ENCODE data around the gene FHIT. TPM values are rescaled to one million over a fixed set of nuclear protein-coding genes. Genes with fewer than 3 reads are reported as not detected.

Gene FHIT
- total and polyA plus RNA-seq, 10 of the 15 experiments (the other 5 are each of a cell fraction or from before 2014, with no cell fraction given) = 4.2 to 14.9 (median 9.4) TPM

DNA sequence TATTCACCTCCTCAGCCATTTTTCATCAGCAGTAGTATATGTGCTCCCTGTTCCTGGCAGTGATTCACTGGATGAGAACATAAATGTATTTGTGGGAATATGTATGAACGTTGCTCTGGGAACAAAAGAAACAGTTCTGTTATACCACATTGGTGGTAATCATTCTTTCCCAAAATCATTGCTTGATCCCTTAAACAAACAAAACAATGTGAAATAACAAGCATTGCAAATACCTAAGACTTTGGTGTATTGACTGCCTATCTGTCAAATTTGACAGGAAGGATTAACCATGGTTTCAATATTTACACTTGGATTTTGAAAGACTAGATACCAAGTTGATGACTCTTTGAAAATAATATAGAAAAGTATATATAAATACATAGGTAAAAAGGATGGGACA is 284.1 kb downstream of the FHIT start:
- no peaks in the 10 kb centered on the region for H4K20me1 ChIP-seq (ENCODE audit: control insufficient read depth, insufficient read depth)
- TF ChIP-seq NBN (IDR thresholded peaks at IDR 0.05) = no peak
- no peak for TF ChIP-seq CREB1 (IDR thresholded peaks at IDR 0.05; ENCODE audit: low read depth)
- DNase-seq (ENCODE audit: low read depth, low spot score) = no peak
- H3K9ac ChIP-seq (ENCODE audit: control insufficient read depth, insufficient read depth, low read length) = no peak overlapping the region
- no peak overlapping the region for H3K4me3 ChIP-seq
- H3K36me3 ChIP-seq (ENCODE audit: control insufficient read depth in 2 of 2, insufficient read depth in 2 of 2, low read length in 1 of 2) = no peaks in the 10 kb centered on the region
- SMC1A ChIA-PET (ENCODE audit: uncharacterized antibody, unreplicated experiment) = no interaction called here
- H3K4me2 ChIP-seq (ENCODE audit: control insufficient read depth, insufficient read depth) = no peak overlapping the region
- BruUV-seq (replicated peaks) = no TSS peak
- CTCF ChIA-PET = no interaction called here
- in situ Hi-C loops (cut with MboI) = no loop called here
- no peak overlapping the region for H3K27ac ChIP-seq (ENCODE audit: control insufficient read depth, insufficient read depth)
- no peak overlapping the region for H2AFZ ChIP-seq (ENCODE audit: control insufficient read depth, low read depth, low read length)
- no peaks in the 10 kb centered on the region; the same call in 2 of the 3 replicates for H3K9me3 ChIP-seq (replicated peaks; ENCODE audit: control insufficient read depth, insufficient read depth, low read length)
- no peaks in the 10 kb centered on the region for H3K79me2 ChIP-seq (ENCODE audit: control insufficient read depth, insufficient read depth, low read length)
- H3K27me3 ChIP-seq (replicated peaks in 1 of 2; ENCODE audit: control insufficient read depth in 2 of 2, insufficient read depth in 2 of 2, low read length in 1 of 2) = no peaks in the 10 kb centered on the region
- RAD21 ChIA-PET (ENCODE audit: unreplicated experiment) = no interaction called here
- POLR2A ChIA-PET = no interaction called here
- ATAC-seq = no peak
- FAIRE-seq = no peak
- intact Hi-C loops (cut with micrococcal nuclease; ENCODE audit: unreplicated experiment) = no loop called here
- WGBS (ENCODE audit: insufficient coverage, insufficient replicate concordance, low lambda C conversion rate, missing lambda C conversion rate) = 0% methylated on average over 1 of the region's 1 CpG
- no peaks in the 10 kb centered on the region for H3K4me1 ChIP-seq (ENCODE audit: control insufficient read depth, insufficient read depth, low read length)

DNA sequence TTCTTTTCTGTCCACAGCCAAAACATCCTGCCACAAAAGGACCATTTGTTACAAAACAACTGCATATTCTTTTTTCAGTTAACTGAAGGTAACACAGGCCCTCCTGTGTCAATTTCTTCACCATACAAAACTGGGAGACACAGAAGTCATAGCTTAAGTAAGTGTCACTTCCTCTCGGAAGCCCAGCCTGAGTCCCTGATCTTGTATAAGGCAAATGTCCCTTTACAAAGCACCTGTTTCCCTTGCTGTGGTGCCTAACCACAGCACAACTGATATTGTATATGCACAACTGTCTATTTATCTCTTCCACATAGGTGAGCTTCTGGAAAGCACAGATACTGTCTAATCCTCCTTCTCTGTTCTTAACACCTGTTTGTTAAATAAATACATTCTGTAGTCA is 293.7 kb downstream of the FHIT start:
- Histone ChIP-seq H3K4me3 (no peak overlapping the region), H3K36me3 (ENCODE audit: control insufficient read depth in 2 of 2, insufficient read depth in 2 of 2, low read length in 1 of 2) (no peaks in the 10 kb centered on the region), H3K4me2 (ENCODE audit: control insufficient read depth, insufficient read depth) (no peak overlapping the region), H3K4me1 (ENCODE audit: control insufficient read depth, insufficient read depth, low read length) (no peaks in the 10 kb centered on the region), H3K9me3 (replicated peaks; ENCODE audit: control insufficient read depth, insufficient read depth, low read length) (no peaks in the 10 kb centered on the region; the same call in 2 of the 3 replicates), H2AFZ (ENCODE audit: control insufficient read depth, low read depth, low read length) (no peak overlapping the region), H3K79me2 (ENCODE audit: control insufficient read depth, insufficient read depth, low read length) (no peaks in the 10 kb centered on the region), H4K20me1 (ENCODE audit: control insufficient read depth, insufficient read depth) (no peaks in the 10 kb centered on the region), H3K27me3 (replicated peaks in 1 of 2; ENCODE audit: control insufficient read depth in 2 of 2, insufficient read depth in 2 of 2, low read length in 1 of 2) (no peaks in the 10 kb centered on the region), H3K9ac (ENCODE audit: control insufficient read depth, insufficient read depth, low read length) (no peak overlapping the region), H3K27ac (ENCODE audit: control insufficient read depth, insufficient read depth) (no peak overlapping the region)
- ChIA-PET SMC1A (ENCODE audit: uncharacterized antibody, unreplicated experiment) (no interaction called here), POLR2A (interaction anchor here (0.5 kb wide), 1 partner anchor 313 kb away, joined by 5 read pairs; no protein-coding TSS in a partner anchor), CTCF (interaction anchor here (1.1 kb wide), 1 partner anchor 8 kb away, joined by 4 read pairs; no protein-coding TSS in a partner anchor), RAD21 (ENCODE audit: unreplicated experiment) (interaction anchor here (1.3 kb wide), 1 partner anchor 337 kb away, joined by 3 read pairs; no protein-coding TSS in a partner anchor)
- ATAC-seq = no peak
- no peak for FAIRE-seq
- intact Hi-C loops (cut with micrococcal nuclease; ENCODE audit: unreplicated experiment) (no loop called here), in situ Hi-C loops (cut with MboI) (no loop called here)
- BruUV-seq (replicated peaks) = no TSS peak
- no peak for DNase-seq (ENCODE audit: low read depth, low spot score)
- 37% methylated on average over 1 of the region's 1 CpG for WGBS (ENCODE audit: insufficient coverage, insufficient replicate concordance, low lambda C conversion rate, missing lambda C conversion rate)
- TF ChIP-seq CHD2 (IDR thresholded peaks at IDR 0.05; ENCODE audit: borderline replicate concordance, low read depth, low read length) (no peak), PML (IDR thresholded peaks at IDR 0.05; ENCODE audit: low read length) (no peak), PAX5 (IDR thresholded peaks at IDR 0.05; ENCODE audit: borderline replicate concordance, low read depth, low read length) (no peak), BCL11A (IDR thresholded peaks at IDR 0.05; ENCODE audit: low read depth, low read length) (no peak), ZNF217 (IDR thresholded peaks at IDR 0.05) (no peak), RAD51 (IDR thresholded peaks at IDR 0.05) (no peak), CEBPB (IDR thresholded peaks at IDR 0.05; ENCODE audit: borderline replicate concordance in 1 of 2, low read depth in 2 of 2, low read length in 2 of 2) (no peak)
- TF ChIP-seq, protein P1, sequence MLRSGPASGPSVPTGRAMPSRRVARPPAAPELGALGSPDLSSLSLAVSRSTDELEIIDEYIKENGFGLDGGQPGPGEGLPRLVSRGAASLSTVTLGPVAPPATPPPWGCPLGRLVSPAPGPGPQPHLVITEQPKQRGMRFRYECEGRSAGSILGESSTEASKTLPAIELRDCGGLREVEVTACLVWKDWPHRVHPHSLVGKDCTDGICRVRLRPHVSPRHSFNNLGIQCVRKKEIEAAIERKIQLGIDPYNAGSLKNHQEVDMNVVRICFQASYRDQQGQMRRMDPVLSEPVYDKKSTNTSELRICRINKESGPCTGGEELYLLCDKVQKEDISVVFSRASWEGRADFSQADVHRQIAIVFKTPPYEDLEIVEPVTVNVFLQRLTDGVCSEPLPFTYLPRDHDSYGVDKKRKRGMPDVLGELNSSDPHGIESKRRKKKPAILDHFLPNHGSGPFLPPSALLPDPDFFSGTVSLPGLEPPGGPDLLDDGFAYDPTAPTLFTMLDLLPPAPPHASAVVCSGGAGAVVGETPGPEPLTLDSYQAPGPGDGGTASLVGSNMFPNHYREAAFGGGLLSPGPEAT (IDR thresholded peaks at IDR 0.05; ENCODE audit: low read depth) = no peak
- TF ChIP-seq, protein P2, sequence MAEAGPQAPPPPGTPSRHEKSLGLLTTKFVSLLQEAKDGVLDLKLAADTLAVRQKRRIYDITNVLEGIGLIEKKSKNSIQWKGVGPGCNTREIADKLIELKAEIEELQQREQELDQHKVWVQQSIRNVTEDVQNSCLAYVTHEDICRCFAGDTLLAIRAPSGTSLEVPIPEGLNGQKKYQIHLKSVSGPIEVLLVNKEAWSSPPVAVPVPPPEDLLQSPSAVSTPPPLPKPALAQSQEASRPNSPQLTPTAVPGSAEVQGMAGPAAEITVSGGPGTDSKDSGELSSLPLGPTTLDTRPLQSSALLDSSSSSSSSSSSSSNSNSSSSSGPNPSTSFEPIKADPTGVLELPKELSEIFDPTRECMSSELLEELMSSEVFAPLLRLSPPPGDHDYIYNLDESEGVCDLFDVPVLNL (IDR thresholded peaks at IDR 0.05; ENCODE audit: low read depth, low read length) = no peak
- TF ChIP-seq, protein P3, sequence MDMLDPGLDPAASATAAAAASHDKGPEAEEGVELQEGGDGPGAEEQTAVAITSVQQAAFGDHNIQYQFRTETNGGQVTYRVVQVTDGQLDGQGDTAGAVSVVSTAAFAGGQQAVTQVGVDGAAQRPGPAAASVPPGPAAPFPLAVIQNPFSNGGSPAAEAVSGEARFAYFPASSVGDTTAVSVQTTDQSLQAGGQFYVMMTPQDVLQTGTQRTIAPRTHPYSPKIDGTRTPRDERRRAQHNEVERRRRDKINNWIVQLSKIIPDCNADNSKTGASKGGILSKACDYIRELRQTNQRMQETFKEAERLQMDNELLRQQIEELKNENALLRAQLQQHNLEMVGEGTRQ (IDR thresholded peaks at IDR 0.05; ENCODE audit: borderline replicate concordance, low read depth, low read length) = no peak
- TF ChIP-seq, protein P4, sequence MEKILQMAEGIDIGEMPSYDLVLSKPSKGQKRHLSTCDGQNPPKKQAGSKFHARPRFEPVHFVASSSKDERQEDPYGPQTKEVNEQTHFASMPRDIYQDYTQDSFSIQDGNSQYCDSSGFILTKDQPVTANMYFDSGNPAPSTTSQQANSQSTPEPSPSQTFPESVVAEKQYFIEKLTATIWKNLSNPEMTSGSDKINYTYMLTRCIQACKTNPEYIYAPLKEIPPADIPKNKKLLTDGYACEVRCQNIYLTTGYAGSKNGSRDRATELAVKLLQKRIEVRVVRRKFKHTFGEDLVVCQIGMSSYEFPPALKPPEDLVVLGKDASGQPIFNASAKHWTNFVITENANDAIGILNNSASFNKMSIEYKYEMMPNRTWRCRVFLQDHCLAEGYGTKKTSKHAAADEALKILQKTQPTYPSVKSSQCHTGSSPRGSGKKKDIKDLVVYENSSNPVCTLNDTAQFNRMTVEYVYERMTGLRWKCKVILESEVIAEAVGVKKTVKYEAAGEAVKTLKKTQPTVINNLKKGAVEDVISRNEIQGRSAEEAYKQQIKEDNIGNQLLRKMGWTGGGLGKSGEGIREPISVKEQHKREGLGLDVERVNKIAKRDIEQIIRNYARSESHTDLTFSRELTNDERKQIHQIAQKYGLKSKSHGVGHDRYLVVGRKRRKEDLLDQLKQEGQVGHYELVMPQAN (conservative IDR thresholded peaks at IDR 0.05) = no peak
